Lower leg skin (tissue), 4 donors: ENCODE data around the gene EEF1A1. TPM values are rescaled to one million over a fixed set of nuclear protein-coding genes. Genes with fewer than 3 reads are reported as not detected.
A peak's percentile ranks its signal among the peaks of the same experiment; 100 is the strongest.
"Not testable (repeated sequence)": the region's sequence is repeated elsewhere in the genome, so short reads cannot be mapped to it uniquely, and the experiment has no call there.

Source experiments
- DNase-seq, 2 donors: peaks; one replicate each; pipeline ENCODE4 v3.0.0-alpha.2; 2019; ENCODE audit warnings: low spot score in 2 of 2
- H3K4me3 ChIP-seq: fragments of 200-600 bp; sonication (generic); 2 replicates; pipeline ENCODE4 v1.5.1; 2017; ENCODE audit warnings: mild to moderate bottlenecking, low read depth; ENCODE audit not compliant: poor library complexity, severe bottlenecking
- CTCF ChIP-seq, 3 donors: fragments of 450-650 bp; IDR thresholded peaks; one replicate each; pipeline ENCODE4 v1.5.1; 2016; ENCODE audit warnings: antibody characterized with exemption in 3 of 3, mild to moderate bottlenecking in 3 of 3, moderate library complexity in 2 of 3
- POLR2A ChIP-seq, 2 donors: fragments of 450-650 bp; IDR thresholded peaks; one replicate each; pipeline ENCODE4 v1.6.1; 2016 to 2017; ENCODE audit warnings: antibody characterized with exemption in 2 of 2, mild to moderate bottlenecking in 1 of 2, moderate library complexity in 1 of 2
- WGBS, 2 donors: methylation state at CpG; one replicate each; pipeline ENCODE4 v1.1.5; 2018; 5-methylcytosine and 5-hydroxymethylcytosine counted together
- intact Hi-C: fragments of 100-400 bp; cut with DNase I; formaldehyde crosslinking; loops from one replicate; pipeline ENCODE4 v1.15.0; 2023; ENCODE audit warnings: low total_unique reads
- total RNA-seq, 4 donors: library from RNA; depleted of rRNA; stranded (reverse); fragments of >200 nt; gene quantifications; one replicate each; pipeline ENCODE4 v1.1.0, GENCODE V29; 2016

EEF1A1 gene
- total RNA-seq, 4 donors from 2014 or later, result 8,072 to 12,275 (median 10,774) TPM

GRCh38 chr6:73556836-73557235 lies 36.0 kb upstream of the EEF1A1 start:
- H3K4me3 ChIP-seq, result no peak overlapping the region
- TF ChIP-seq CTCF (IDR thresholded peaks at IDR 0.05) (no peak), POLR2A (IDR thresholded peaks at IDR 0.05) (no peak)
- no peak for DNase-seq
- intact Hi-C loops, result no loop called here
- WGBS, 2 donors, result 67 to 69% methylated on average over 1 of the region's 1 CpG

DNA sequence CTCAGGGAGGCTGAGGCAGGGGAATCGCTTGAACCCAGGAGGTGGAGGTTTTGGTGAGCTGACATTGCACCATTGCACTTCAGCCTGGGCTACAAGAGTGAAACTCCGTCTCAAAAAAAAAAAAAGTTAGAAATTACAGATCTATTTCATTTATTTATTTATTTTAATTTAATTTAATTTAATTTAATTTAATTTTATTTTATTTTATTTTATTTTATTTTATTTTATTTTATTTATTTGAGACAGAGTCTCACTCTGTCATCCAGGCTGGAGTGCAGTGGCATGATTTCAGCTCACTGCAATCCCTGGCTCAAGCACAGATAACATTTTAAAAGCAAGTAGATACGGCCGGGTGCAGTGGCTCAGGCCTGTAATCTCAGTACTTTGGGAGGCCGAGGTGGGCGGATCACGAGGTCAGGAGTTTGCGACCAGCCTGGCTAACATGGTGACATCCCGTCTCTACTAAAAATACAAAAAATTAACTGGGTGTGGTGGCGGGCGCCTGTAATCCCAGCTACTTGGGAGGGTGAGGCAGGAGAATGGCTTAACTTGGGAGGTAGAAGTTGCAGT lies 34.6 kb upstream of the EEF1A1 start:
- DNase-seq, H3K4me3 ChIP-seq, intact Hi-C loops: not testable (repeated sequence)
- 97 to 98% methylated on average over 11 of the region's 11 CpGs for WGBS, 2 donors

DNA sequence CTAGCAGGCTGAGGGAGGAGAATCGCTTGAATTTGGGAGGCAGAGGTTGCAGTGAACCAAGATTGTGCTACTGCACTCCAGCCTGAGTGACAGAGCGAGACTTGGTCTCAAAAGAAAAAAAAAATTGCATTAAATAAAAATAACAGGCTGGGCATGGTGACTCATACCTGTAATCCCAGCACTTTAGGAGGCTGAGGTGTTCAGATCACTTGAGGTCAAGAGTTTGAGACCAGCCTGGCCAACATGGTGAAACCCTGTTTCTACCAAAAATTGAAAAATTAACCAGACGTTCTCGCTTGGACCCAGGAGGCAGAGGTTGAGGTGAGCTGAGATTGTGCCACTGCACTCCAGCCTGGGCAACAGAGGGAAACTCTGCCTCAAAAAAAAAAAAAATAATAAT lies 30.3 kb upstream of the EEF1A1 start:
- 90 to 95% methylated on average over 4 of the region's 4 CpGs for WGBS, 2 donors
- H3K4me3 ChIP-seq, intact Hi-C loops, DNase-seq: not testable (repeated sequence)

- 84% methylated on average over 12 of the region's 12 CpGs for WGBS, 2 donors
- no peak for TF ChIP-seq CTCF (IDR thresholded peaks at IDR 0.05)
- TF ChIP-seq POLR2A (IDR thresholded peaks at IDR 0.05), result no peak
Measured at GRCh38 chr6:73548458-73549446, 27.9 kb upstream of the EEF1A1 start.

DNA sequence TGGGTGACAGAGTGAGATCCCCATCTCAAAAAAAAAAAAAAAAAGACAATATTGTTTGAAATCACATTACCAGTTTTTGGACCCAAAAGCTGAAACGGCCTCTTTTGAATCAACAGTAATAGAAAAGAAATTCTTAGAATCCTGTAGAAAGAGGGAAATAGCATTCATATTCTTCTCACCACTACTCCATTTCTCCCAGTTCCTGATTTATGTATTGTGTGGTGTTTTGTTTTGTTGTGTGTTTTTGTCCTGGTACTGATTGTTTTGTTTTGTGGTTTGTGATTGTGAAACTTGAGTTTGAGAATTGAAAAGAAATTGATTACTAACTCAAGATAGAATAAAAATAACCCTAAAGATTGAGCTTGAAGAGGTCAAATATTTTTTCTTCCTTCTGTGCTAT lies 26.2 kb upstream of the EEF1A1 start:
- DNase-seq, result no peak
- intact Hi-C loops, result no loop called here
- H3K4me3 ChIP-seq, result no peak overlapping the region
- 85 to 92% methylated on average over 1 of the region's 1 CpG for WGBS, 2 donors
- TF ChIP-seq POLR2A (IDR thresholded peaks at IDR 0.05) (no peak), CTCF (IDR thresholded peaks at IDR 0.05) (no peak)

More at GRCh38 chr6:73548458-73549446, 27.9 kb upstream of the EEF1A1 start:
- intact Hi-C loops, result no loop called here
- H3K4me3 ChIP-seq, result no peak overlapping the region
- DNase-seq, result no peak

- no peak for TF ChIP-seq CTCF (IDR thresholded peaks at IDR 0.05)
- no peak overlapping the region for H3K4me3 ChIP-seq
Measured at GRCh38 chr6:73542891-73543290, 22.1 kb upstream of the EEF1A1 start.

GRCh38 chr6:73542481-73542880 lies 21.6 kb upstream of the EEF1A1 start:
- intact Hi-C loops, H3K4me3 ChIP-seq: not testable (repeated sequence)
- peak in 1 of 2 donors; percentile 53 for DNase-seq
- 89 to 97% methylated on average over 3 of the region's 3 CpGs for WGBS, 2 donors

More at GRCh38 chr6:73542891-73543290, 22.1 kb upstream of the EEF1A1 start:
- 91 to 92% methylated on average over 5 of the region's 5 CpGs for WGBS, 2 donors
- peak in 1 of 2 donors; percentile 48 for DNase-seq
- intact Hi-C loops, result no loop called here
